Activated CD8-positive, alpha-beta memory T cell treated with anti-CD3 and anti-CD28 coated beads, Interleukin-2, amount 10 ng/mL, durations not matched to agents 7 days and 5 days (primary cell): ENCODE results near the gene ANO6. TPM values are rescaled to one million over a fixed set of nuclear protein-coding genes. Genes with fewer than 3 reads are reported as not detected.
A peak's percentile ranks its signal among the peaks of the same experiment; 100 is the strongest.
"Not testable (repeated sequence)": the region's sequence is repeated elsewhere in the genome, so short reads cannot be mapped to it uniquely, and the experiment has no call there.

ENCODE experiments used
- ATAC-seq: fragments of 150-1000 bp; cut with Tn5 transposase; one replicate; pipeline ENCODE4 v1.10.0; 2021; ENCODE audit warnings: moderate library complexity
- CTCF ChIA-PET: fragments of 350-600 bp; sonication (Branson Sonifier 250); formaldehyde crosslinking; loops from one replicate; lab custom pipeline; 2021; ENCODE audit warnings: antibody characterized with exemption; lab: Charles Lee
- DNase-seq: peaks from one replicate; pipeline ENCODE4 v3.0.0-alpha.2; 2020
- H3K27ac Mint-ChIP-seq: one replicate; pipeline ENCODE4 v1.8.0; 2021; ENCODE audit warnings: mild to moderate bottlenecking, mixed read lengths
- H3K27me3 Mint-ChIP-seq: one replicate; pipeline ENCODE4 v1.8.0; 2021; ENCODE audit warnings: mixed read lengths
- H3K36me3 Mint-ChIP-seq: one replicate; pipeline ENCODE4 v1.8.0; 2021; ENCODE audit warnings: mild to moderate bottlenecking, mixed read lengths
- H3K4me1 Mint-ChIP-seq: one replicate; pipeline ENCODE4 v1.8.0; 2021; ENCODE audit warnings: mixed read lengths
- H3K4me3 Mint-ChIP-seq: one replicate; pipeline ENCODE4 v1.8.0; 2021; ENCODE audit warnings: mild to moderate bottlenecking, moderate library complexity, mixed read lengths
- H3K9me3 Mint-ChIP-seq: one replicate; pipeline ENCODE4 v1.8.0; 2022; ENCODE audit warnings: low read depth, mixed read lengths
- total RNA-seq, 2 experiments: library from RNA; stranded (reverse); gene quantifications; one replicate each; pipeline ENCODE4 v1.2.3, GENCODE V29; 2021

ANO6 gene
- total RNA-seq, 2 experiments from 2014 or later: 21.7 to 22.6 TPM

DNA sequence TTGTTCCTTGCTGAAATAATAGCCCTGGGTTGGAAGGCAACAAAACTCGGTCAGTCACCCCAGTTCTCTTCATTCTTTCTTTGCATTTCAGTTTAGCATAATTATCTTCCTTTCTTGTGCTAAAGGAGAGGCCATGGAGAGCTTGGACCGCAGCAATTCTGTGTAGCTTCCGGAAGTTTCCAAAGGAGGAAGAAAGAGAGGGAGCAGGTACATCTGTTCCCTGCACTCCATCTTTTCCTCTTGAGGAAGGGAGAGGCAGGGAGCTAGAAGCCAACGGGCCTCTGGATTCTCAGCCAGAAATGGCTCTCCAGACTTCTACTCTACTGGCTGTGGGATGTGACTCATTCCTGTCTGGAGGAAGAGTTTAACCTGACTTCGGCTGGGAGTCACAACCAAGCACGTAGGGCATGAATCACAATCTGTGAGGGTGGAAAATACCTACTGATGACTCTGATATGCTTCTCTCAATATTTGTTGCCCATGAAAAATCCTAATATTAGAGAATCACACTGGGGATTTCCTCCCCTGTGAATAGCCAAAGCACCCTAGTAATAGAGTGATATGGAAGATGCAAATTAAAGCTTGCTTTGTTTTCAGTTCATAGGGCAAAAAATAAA, 17.0 kb downstream of the ANO6 start:
- ATAC-seq (no peak), DNase-seq (no peak)
- no peak overlapping the region for H3K27ac Mint-ChIP-seq
- peaks cover 33% of the 10 kb centered on the region for H3K4me1 Mint-ChIP-seq
- CTCF ChIA-PET: interaction anchor here (1.0 kb wide), 1 partner anchor 18 kb away, joined by 3 read pairs; no protein-coding TSS in a partner anchor
- no peak overlapping the region for H3K4me3 Mint-ChIP-seq
- H3K27me3 Mint-ChIP-seq: no peaks in the 10 kb centered on the region
- no peaks in the 10 kb centered on the region for H3K9me3 Mint-ChIP-seq
- H3K36me3 Mint-ChIP-seq: peaks cover 11% of the 10 kb centered on the region

DNA sequence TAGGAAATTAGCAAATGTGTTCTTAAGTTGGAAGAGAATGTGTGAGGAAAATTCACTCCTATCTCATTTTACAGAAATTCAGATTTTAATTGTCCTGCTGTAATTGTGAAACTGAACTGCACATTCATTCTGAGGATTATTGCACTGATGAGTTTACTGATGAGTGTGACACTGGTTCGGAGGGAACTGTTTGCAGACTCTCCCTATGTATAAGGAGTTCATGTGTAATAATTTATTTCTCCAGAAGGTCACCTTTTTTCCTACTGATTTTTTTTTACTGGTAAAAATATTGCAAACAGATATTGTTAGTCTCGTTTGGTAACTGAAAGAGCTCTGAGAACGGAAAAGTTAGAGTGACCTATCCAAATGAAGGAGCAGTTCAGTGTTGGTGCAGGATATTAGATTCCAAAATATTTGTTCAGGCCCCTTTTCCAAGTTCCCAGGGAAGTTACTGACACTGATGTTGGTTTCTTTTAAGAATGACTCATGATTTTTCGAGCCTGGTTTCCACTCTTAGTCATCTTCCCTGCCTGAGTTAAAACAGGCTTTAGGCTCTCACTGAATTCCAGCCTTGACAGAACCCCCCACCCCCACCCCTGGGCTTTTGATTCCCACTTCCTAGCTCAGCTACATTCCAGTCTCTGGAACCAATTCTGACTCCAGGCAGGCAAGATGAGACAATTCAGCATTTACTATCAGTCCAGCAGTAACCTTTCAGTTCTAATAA, 18.4 kb downstream of the ANO6 start:
- Mint-ChIP-seq H3K27me3 (no peaks in the 10 kb centered on the region), H3K9me3 (no peaks in the 10 kb centered on the region), H3K27ac (peak overlapping the region; percentile 25), H3K36me3 (peaks cover 14% of the 10 kb centered on the region), H3K4me1 (peaks cover 33% of the 10 kb centered on the region), H3K4me3 (no peak overlapping the region)
- no peak for DNase-seq
- CTCF ChIA-PET: no interaction called here
- peak; percentile 60 for ATAC-seq

DNA sequence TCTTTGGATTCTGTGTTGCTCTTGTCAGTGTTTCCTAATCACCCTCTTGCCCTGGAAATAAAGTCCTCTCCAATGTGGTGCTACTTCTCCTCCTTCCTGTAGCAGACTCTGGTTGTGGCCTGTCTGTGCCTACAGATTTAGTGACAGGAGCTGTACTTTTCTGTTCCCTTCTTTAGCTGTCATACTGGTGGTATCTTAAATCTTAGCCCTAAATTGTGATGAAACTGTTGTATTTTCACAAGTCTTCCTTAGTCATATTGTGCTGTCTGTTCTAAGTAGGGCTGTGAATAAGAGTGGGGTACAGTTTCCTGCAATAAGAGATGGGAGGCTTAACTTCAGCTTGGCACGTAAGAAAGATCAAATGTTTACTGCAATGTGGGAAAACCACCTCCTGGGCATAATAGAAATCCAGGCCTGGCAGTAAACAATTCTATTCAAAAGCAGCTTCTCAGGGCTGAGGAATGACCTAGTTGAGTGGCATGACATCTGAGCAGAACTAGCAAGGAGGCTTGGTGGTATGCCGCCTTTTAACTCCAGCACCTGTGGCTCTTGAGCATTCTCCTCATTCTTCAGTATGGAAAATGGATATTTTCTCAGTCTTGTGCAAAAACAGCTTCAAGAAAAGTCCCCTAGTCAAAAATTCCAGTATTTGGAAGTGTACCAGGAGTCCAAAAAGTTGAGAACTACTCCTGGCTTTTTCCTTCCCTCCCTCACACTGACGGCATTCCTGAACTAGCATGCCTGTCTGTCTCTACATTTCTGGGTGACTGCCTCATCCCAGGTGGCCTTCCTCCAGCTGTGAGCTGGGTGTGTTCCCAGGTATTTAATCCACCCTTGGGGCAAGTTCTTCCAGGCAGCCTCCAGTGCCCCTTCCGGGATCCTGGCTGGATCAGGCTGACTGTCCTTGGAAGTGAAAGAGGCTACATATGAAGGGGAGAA, 19.5 kb downstream of the ANO6 start:
- Mint-ChIP-seq H3K9me3 (no peaks in the 10 kb centered on the region), H3K4me1 (peaks cover 33% of the 10 kb centered on the region), H3K27me3 (no peaks in the 10 kb centered on the region), H3K36me3 (peaks cover 12% of the 10 kb centered on the region), H3K4me3 (no peak overlapping the region), H3K27ac (peak overlapping the region; percentile 25)
- CTCF ChIA-PET: interaction anchor here (0.7 kb wide), 1 partner anchor 1314 kb away, joined by 3 read pairs; no protein-coding TSS in a partner anchor
- DNase-seq (no peak), ATAC-seq (peak; percentile 30)

DNA sequence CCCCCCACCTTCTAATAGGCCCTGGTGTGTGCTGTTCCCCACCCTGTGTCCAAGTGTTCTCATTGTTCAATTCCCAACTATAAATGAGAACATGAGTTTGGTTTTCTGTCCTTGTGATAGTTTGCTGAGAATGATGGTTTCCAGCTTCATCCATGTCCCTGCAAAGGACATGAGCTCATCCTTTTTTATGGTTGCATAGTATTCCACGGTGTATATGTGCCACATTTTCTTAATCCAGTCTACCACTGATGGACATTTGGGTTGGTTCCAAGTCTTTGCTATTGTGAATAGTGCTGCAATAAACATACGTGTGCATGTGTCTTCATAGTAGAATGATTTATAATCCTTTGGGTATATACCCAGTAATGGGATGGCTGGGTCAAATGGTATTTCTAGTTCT, 20.5 kb downstream of the ANO6 start:
- H3K9me3 Mint-ChIP-seq, H3K4me3 Mint-ChIP-seq, CTCF ChIA-PET, H3K27me3 Mint-ChIP-seq, ATAC-seq, H3K27ac Mint-ChIP-seq, DNase-seq: not testable (repeated sequence)
- peaks cover 33% of the 10 kb centered on the region for H3K4me1 Mint-ChIP-seq
- H3K36me3 Mint-ChIP-seq: peaks cover 15% of the 10 kb centered on the region

DNA sequence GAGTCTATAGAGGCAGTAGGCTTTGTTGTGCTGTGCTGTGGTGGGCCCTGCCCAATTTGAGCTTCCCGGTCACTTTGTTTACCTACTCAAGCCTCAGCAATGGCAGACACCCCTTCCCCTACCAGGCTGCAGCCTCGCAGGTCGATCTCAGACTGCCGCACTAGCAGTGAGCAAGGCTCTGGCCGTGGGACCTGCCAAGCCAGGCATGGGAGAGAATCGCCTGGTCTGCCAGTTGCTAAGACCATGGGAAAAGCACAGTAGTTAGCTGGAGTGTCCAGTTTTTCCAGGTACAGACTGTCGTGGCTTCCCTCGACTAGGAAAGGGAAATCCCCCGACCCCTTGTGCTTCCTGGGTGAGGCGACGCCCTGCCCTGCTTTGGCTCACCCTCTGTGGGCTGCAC, 26.3 kb downstream of the ANO6 start:
- Mint-ChIP-seq H3K36me3 (peaks cover 13% of the 10 kb centered on the region), H3K27me3 (no peaks in the 10 kb centered on the region), H3K9me3 (no peaks in the 10 kb centered on the region), H3K27ac (no peak overlapping the region), H3K4me3 (no peak overlapping the region), H3K4me1 (peaks cover 16% of the 10 kb centered on the region)
- ATAC-seq: no peak
- no peak for DNase-seq
- CTCF ChIA-PET: no interaction called here

DNA sequence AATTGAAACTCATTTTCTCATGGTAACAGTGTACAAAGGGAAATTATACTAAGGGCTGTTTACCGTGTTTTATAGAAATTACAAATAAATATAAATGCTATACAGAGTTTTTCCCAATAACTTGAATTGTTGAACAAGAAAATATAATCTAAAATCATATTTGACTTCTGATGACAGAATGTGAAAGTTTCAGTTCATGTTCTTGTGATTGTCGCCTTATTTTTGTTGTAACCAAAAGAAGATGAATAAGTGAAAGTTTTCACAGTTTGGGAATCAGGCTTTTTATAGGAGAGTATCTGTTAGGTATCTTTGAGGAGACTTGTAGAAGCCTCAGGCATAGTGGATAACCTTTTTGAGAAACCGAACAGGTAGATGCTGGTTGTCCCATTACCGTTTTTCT, 28.1 kb downstream of the ANO6 start:
- H3K9me3 Mint-ChIP-seq: no peaks in the 10 kb centered on the region
- CTCF ChIA-PET: no interaction called here
- peaks cover 10% of the 10 kb centered on the region for H3K36me3 Mint-ChIP-seq
- no peaks in the 10 kb centered on the region for H3K27me3 Mint-ChIP-seq
- no peak overlapping the region for H3K27ac Mint-ChIP-seq
- no peak for ATAC-seq
- peaks cover 16% of the 10 kb centered on the region for H3K4me1 Mint-ChIP-seq
- peak overlapping the region; percentile 34 for H3K4me3 Mint-ChIP-seq
- no peak for DNase-seq

DNA sequence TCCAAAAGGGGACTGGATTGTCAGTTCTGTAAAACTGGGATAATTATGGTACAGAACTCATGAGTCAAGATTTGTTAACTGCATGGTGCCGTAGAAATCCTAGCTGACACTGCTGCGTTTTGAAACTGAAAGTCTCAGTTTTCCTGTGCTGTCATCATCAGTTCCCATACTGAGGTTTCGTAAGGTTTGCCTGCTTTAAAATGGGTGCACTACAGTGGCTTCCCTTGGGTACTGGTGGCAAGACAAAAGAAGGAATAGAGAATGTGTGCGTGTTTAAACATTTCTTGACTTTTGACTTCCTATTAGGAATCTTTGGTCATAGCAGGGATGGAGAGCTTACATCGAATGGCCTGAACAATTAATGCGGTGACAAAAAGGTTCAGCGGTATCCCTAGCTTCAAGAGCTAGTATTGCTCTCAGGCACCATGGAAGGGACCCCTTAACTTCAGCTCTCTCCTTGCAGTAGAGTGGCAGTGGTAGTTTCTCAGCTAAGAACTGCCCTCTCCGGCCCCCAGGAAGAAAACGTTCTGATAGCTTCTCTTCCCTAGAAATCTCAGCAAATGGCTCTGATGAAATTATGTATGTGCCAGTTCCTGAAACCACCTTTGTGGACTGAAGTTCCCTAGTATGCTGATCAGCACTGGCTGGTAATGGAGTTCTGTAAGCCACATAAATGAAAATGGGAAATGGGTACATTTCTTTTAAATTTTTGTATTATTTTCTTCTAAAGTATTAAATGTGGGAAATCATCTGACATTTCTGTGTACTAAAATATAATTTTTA, 28.9 kb downstream of the ANO6 start:
- CTCF ChIA-PET: no interaction called here
- Mint-ChIP-seq H3K27me3 (no peaks in the 10 kb centered on the region), H3K4me1 (peaks cover 16% of the 10 kb centered on the region), H3K27ac (peak overlapping the region; percentile 6), H3K9me3 (no peaks in the 10 kb centered on the region), H3K4me3 (peak overlapping the region; percentile 34), H3K36me3 (peaks cover 11% of the 10 kb centered on the region)
- DNase-seq (no peak), ATAC-seq (peak; percentile 76)

DNA sequence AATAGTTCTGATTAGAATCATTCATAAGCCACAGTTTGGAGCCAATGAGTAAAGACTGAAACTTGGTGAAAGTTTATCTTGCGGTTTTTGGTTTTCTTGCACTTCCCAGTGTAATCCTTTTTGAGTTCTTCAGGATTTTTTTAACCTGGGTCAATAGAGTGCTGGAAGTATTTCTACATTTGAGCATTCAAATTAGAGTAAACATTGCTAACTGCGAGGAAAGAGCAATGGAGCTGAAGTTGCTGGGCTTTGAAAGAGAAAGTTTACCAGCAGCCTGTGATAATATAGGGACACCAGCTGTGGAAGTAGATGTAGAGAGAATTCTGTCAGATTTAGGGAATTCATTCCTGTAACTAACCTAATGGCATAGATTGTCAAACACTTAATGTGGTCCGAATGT, 30.3 kb downstream of the ANO6 start:
- CTCF ChIA-PET: no interaction called here
- H3K36me3 Mint-ChIP-seq: peaks cover 6% of the 10 kb centered on the region
- no peak for DNase-seq

DNA sequence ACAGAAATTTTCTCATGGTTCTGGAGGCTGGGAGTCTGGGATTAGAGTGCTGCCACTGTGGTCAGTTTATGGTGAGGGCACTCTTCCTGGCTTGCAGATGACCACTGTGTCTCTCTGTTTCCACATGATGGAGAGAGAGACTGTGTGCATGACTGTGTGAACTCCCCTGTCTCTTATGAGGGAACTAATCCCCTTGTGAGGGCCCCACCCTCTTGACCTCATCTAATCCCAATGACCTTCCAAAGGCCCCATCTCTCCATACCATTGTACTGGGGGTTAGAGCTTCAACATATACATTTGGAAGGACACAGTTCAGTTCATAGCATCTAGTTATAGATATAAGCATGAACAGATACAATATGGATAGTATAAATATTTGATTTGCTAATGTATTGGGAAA, 31.7 kb downstream of the ANO6 start:
- Mint-ChIP-seq H3K4me1 (peaks cover 16% of the 10 kb centered on the region), H3K36me3 (peaks cover 3% of the 10 kb centered on the region), H3K27me3 (no peaks in the 10 kb centered on the region), H3K27ac (no peak overlapping the region), H3K4me3 (no peak overlapping the region), H3K9me3 (no peaks in the 10 kb centered on the region)
- ATAC-seq (no peak), DNase-seq (no peak)
- CTCF ChIA-PET: no interaction called here

More for the DNA sequence above, 30.3 kb downstream of the ANO6 start:
- Mint-ChIP-seq H3K4me1 (peaks cover 16% of the 10 kb centered on the region), H3K9me3 (no peaks in the 10 kb centered on the region), H3K27me3 (no peaks in the 10 kb centered on the region), H3K27ac (no peak overlapping the region), H3K4me3 (no peak overlapping the region)
- no peak for ATAC-seq

DNA sequence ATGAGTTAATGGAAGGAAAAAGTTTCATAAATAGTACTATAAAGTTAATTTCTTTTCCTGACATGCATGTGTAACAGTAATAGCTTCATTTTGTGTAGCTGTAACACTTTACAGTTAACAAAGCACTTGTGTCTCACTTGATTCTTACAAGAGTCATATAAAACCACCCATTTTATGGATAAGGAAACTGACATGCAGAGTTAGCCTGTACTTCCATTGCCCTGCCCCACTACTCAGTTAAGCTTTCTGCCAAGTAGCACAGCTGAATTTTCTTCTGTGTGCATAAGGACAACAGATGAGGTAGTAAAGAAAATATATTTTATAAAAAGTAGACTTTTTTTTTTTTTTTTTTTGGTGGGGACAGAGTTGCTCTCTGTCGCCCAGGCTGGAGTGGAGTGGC, 32.2 kb downstream of the ANO6 start:
- Mint-ChIP-seq H3K4me3 (no peak overlapping the region), H3K27ac (no peak overlapping the region), H3K9me3 (no peaks in the 10 kb centered on the region), H3K27me3 (no peaks in the 10 kb centered on the region), H3K4me1 (peaks cover 16% of the 10 kb centered on the region), H3K36me3 (peaks cover 3% of the 10 kb centered on the region)
- CTCF ChIA-PET: no interaction called here
- ATAC-seq (no peak), DNase-seq (no peak)

DNA sequence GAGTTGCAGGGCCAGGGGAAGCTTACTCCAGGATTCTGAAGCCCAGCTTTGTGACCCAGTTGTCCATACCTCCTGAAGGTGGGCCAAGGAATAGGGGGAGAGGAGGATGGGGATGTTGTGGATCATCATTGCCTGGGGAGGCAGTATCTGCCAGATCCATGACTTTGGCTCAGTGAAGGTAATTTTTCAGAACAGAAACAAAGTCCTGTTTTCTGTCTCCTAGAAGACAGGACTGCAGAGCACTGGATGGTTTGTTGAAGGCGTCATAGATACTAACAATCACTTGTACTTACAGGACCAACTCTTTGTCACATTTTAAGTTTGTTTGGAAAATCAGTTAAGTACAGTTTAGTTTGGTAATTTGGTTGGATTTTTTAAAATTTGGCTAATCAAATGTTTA, 38.4 kb downstream of the ANO6 start:
- no peaks in the 10 kb centered on the region for H3K27me3 Mint-ChIP-seq
- no peak overlapping the region for H3K4me3 Mint-ChIP-seq
- CTCF ChIA-PET: no interaction called here
- H3K9me3 Mint-ChIP-seq: no peaks in the 10 kb centered on the region
- DNase-seq (no peak), ATAC-seq (no peak)
- peaks cover 9% of the 10 kb centered on the region for H3K4me1 Mint-ChIP-seq
- no peak overlapping the region for H3K27ac Mint-ChIP-seq
- H3K36me3 Mint-ChIP-seq: peaks cover 1% of the 10 kb centered on the region

DNA sequence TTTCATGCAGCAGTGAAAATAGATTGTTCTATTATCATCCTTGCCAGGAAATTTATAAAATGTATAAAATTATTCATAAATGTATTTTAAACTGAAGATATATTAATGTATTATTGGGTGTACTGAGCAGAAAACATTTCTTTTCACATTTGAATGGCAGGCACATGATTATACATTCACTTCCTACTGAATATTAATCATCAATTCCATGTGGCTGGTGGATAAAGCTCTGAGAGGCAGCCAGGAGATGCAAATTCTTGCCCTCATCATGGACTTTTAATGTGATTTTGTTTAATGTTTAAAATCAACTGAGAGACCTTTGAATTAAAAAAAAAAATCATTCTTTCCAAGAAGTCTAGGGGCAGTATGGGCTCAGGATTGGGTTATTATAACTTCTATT, 40.8 kb downstream of the ANO6 start:
- CTCF ChIA-PET: interaction anchor here (0.5 kb wide), 1 partner anchor 312 kb away, joined by 3 read pairs; no protein-coding TSS in a partner anchor
- no peak for ATAC-seq
- no peak overlapping the region for H3K27ac Mint-ChIP-seq

More for the DNA sequence above, 40.8 kb downstream of the ANO6 start:
- H3K9me3 Mint-ChIP-seq: no peaks in the 10 kb centered on the region
- peaks cover 12% of the 10 kb centered on the region for H3K4me1 Mint-ChIP-seq
- H3K4me3 Mint-ChIP-seq: no peak overlapping the region
- no peak for DNase-seq
- no peaks in the 10 kb centered on the region for H3K27me3 Mint-ChIP-seq
- H3K36me3 Mint-ChIP-seq: peaks cover 5% of the 10 kb centered on the region
